T follicular helper cell (primary cell): ENCODE measurements around the gene ANO10.
"Not testable (repeated sequence)": the region's sequence is repeated elsewhere in the genome, so short reads cannot be mapped to it uniquely, and the experiment has no call there.

Experiments
- DNase-seq: peaks from one replicate; pipeline ENCODE4 v3.0.0-alpha.2; 2020; ENCODE audit warnings: low read depth

The ANO10 gene

DNA sequence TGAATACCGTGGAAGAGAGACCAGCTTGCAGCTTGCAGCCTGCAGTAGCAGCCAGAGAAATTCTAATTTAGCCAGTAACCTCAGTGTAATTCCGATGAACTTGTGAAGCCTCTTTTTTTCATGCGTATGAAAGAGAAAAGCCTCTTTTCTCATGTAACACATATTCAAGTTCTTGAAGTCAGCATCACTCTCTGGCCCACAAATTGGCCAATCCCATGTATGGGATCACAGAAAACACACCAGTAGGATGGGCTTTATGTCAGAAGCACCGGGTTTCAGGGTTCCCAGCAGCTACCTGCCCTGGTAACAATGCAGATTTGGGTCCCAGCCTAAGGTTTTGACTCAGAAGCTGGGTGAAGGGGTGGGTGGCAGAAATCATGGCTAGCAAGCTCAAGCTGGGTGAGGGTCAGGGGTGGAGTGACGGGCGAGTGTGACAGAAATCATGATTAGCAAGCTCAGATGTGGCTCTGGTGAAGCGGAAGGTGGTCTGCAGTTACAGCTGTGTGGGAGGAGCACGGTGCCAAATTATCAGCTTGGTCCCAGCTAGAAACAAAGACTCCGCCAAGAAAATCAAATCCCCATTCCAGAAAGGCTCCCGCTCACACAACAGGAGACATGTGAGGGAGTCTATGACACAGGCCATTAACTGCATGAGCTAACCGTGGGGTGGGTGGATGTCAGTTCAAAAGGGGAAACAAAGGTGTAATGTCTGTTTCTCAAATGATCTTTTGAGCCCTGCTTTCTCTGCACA, 248.8 kb downstream of the ANO10 start:
- DNase-seq, result no peak

GRCh38 chr3:43372007-43372740, 249.6 kb downstream of the ANO10 start:
- DNase-seq, result no peak

DNA sequence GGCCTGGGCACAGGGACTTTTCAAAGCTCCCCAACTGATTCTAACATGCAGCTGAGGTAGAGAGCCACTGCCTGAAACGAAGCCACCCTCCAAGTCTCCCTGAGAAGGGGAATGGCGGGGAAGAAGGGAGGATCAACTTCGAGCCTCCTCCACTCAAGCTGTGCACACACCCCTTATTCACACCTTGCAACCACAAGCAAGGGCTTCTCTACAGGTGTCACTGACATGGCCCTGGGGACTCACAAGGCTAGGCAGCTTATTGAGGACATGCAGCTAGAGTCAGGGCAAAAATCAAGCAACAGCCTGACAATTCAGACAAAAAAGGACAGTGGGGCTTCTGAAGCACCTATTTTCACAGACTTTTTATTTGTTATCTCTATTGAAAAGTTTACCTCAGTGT, 250.3 kb downstream of the ANO10 start:
- no peak for DNase-seq

GRCh38 chr3:43370293-43370980, 251.4 kb downstream of the ANO10 start:
- DNase-seq, result no peak

- no peak for DNase-seq
Observed at GRCh38 chr3:43369404-43370292, 252.2 kb downstream of the ANO10 start.

DNA sequence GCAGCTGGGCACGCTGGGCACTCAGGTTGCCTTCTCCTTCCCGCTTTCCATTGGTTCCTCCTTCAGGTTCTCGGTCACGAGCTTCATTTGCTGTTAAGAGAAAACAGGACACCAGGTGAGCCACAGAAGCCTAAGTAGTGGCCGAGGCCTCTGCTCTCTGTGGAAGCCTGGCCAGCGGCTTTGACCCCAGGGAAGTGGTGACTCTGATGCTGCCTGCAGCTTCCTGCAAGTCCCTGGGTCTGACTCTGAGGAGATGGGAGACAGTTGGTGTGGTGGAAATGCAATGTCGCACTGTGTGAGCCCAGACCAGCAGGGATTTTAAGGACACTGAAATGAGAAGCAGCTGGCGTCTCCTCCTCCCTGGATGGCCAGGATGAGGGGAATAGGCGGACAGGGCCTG, 254.9 kb downstream of the ANO10 start:
- DNase-seq, result no peak

DNA sequence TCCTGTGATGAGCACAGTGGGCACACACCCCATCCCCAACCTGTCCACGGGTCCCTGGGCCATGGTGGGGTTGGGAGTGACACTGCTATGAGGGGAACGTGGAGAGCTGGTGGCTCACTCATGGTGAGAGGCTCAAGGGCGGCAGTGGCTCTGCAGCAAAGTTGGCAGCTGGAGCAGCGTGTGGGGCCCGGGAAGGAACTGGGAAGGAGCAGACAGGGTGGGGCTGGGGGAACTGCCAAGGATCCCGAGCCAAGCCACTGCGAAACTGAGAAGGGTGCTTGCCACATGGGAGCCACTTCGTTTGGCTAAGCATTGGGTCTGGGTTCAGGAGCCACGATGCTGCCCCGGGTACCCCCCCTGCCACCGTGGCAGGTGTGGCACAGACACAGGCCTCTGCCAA, 255.3 kb downstream of the ANO10 start:
- no peak for DNase-seq

- no peak for DNase-seq
Observed at GRCh38 chr3:43365601-43366305, 256.1 kb downstream of the ANO10 start.

DNA sequence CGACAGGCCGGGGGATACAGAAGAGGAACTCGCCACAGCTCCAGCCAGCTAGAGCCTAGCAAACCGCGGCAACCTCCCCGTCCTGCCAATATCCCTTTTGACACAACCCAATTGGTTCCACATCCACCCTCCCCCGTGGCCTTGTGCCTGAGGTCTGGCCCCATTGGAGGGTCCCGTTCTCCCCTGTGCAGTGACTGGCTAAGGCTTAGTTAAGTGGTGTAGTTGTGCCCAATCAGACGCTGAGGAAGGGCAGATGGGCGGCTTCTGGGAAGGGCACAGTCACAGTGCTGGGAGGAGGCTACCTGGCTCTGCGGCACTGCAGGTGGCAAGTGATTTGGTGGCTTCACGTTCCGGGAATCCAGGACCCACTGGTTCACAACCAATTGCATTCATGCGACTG, 256.9 kb downstream of the ANO10 start:
- no peak for DNase-seq

- DNase-seq, result no peak
Observed at GRCh38 chr3:43364494-43364893, 257.3 kb downstream of the ANO10 start.

DNA sequence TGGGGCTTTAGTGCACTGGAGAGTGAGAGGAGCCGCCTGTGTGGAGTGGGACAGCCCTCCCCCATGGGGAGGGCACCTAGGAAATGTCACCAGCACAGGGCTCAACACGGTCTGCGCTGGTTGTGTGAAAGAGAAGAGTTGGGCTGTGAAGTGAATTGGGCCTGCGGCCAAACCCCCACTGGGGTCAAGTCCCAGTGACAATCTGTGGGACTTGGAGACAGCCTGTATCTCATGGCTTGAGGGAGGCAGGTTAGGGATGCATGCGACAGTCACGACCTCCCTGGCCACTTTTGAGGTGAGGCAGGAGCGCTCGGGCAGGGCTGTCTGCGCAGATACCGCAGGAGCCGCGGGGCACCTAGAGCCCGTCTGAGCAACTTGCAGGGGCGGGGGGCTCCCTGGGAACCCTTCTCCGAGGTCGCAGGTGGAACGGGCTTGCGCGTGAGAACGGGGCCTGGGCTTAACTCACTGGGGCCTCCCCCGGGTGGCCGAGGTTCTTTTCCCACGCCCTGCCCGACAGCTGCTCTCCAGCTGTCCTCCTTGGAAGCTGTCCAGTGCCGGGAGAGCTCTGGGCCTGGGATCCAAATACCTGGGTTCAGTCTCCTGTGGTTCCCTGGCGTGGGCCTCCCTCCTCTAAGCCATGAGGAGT, 258.1 kb downstream of the ANO10 start:
- no peak for DNase-seq

DNA sequence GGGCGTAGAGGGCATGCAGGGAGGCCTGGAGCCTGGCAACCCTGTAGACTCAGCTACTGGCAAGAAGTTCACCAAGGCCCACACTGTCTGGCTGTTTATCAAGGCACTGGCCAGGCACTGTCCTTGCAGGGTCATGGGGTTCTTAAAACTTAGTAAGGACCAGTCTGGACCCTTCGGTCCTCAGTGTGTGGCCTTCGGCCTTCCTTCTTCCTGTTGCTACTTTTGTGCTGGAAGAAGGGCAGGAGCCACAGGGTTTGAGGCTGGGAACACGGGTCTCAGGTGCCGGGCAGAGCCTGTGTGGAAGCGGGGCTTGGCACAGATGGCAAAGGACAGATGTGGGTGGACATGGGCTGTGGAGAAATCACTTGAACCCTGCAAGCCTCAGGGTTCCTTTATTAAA, 258.9 kb downstream of the ANO10 start:
- no peak for DNase-seq

GRCh38 chr3:43362183-43362582, 259.6 kb downstream of the ANO10 start:
- DNase-seq, result no peak

GRCh38 chr3:43361077-43361476, 260.7 kb downstream of the ANO10 start:
- DNase-seq, result no peak

DNA sequence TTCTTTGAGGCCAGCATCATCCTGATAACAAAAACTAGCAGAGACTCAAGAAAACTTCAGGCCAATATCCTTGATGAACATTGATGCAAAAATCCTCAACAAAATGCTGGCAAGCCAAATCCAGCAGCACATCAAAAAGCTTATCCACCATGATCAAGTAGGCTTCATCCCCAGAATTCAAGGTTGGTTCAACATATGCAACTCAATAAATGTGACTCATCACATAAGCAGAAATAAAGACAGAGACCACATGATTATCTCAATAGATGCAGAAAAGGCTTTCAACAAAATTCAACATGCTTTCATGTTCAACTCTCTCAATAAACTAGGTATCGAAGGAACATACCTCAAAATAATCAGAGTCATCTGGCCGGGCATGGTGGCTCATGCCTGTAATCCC, 265.8 kb downstream of the ANO10 start:
- DNase-seq, result not testable (repeated sequence)

DNA sequence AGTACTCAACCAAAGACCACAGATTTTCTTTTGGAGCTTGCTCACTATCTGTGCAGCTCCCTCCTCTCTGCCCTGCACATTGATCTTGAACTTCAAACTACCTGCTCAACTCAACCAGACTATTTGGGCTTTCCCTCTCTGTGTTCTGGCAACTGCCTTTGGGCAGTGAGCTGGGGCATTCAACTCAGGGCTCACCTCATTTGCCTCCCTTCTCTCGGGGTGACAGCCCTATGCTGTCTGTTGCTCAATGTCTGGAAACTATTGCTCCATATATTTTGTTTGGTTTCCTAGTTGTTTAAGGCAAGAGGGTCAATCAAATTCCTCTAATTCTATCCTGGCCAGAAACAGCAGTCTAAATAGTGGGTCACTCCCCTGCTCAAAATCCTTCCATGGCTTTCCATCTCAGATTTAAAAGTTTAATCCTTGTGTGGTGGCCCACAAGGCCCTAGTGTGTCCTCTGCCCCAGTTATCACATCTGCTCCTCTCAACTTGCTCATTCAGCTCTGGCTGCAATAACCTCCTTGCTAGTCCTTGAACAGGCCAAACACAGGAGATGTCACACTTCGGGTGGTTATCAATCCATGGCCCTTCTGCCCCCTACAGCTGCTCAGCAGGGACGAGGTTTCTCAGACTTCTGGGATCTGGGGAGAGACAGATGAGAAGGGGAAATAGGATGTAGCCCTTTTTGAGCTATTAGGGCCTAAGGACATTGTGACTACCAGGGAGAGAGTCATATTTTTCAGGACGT, 267.7 kb downstream of the ANO10 start:
- no peak for DNase-seq

DNA sequence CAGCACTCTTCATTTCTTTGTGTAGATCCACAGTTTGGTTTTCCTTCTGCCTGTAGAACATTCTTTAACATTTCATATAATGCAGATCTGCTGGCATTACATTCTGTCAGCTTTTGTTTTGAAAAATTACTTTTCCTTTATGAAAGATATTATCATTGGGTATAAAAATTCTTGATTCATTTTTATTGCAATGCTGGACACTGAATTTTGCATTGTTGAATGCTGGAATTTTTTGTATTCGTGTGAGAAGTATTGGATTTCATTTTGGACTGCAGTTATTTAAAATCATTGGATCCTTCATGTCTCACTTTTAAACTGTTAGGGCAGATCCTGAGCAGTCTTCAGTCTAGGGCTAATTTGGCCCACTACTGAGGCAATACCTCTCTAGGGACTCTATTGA, 268.4 kb downstream of the ANO10 start:
- DNase-seq, result no peak

GRCh38 chr3:43349716-43350115, 272.1 kb downstream of the ANO10 start:
- no peak for DNase-seq

GRCh38 chr3:43348852-43349574, 272.8 kb downstream of the ANO10 start:
- no peak for DNase-seq
